HG03196 (cell line): Measurements from ENCODE around the gene ZFHX3.

Experiments used
- ATAC-seq: cut with Tn5 transposase; IDR thresholded peaks from one replicate; pipeline ENCODE4 v1.9.1; 2021; ENCODE audit not compliant: unreplicated experiment

ZFHX3 gene

DNA sequence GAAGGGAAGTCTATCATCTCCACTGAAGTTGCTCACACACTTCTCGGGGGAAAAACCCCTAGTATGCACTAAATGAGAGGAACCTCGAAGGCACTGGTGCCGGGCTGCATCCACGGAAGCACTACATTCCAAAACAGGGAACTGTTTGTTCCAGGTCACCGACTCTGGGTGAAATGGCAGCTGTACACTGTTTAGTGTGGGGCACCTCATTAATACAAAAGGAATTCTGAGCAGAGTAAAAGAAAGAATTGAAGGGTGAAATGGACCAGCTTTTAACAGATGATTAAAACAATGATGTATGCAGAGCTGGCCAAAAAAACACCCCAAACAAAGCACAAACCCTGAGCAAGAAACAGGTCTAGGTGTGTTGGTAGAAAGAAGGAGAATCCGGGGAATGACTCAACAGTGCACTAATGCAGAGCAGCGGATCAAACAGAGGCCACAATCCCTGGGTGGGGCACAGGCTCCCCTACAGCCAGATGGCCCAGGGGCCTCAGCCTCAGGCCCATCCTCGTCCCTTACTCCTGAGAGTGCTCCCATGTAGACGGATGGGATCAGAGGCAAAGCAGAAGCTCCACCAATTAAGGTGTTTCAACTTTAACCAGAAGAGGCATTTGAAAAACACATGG lies 161.5 kb downstream of the ZFHX3 start:
- ATAC-seq: no peak

- ATAC-seq: no peak
Measured at GRCh38 chr16:72884573-72884972, 163.4 kb downstream of the ZFHX3 start.

DNA sequence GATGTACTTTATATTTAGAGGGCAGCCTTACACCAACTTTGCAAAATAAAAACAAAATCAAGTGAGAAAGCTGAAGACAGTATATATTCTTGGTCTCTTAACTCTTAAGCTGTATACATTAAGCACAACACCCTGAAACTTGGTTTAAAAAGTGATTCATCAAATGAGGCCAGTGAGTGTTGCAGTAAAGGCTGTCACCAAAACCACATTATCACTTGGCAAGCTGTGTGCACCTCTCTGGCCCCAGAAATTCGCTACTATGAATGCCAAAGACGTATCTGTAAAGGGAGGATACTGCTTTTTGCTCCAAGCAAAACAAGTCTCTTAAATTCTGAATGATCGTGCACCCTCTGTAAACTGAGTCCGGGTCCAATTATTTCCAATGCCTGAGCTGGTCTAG lies 163.9 kb downstream of the ZFHX3 start:
- no peak for ATAC-seq

GRCh38 chr16:72879846-72880245 lies 168.1 kb downstream of the ZFHX3 start:
- no peak for ATAC-seq

- ATAC-seq: no peak
Measured at GRCh38 chr16:72878301-72879269, 169.3 kb downstream of the ZFHX3 start.

DNA sequence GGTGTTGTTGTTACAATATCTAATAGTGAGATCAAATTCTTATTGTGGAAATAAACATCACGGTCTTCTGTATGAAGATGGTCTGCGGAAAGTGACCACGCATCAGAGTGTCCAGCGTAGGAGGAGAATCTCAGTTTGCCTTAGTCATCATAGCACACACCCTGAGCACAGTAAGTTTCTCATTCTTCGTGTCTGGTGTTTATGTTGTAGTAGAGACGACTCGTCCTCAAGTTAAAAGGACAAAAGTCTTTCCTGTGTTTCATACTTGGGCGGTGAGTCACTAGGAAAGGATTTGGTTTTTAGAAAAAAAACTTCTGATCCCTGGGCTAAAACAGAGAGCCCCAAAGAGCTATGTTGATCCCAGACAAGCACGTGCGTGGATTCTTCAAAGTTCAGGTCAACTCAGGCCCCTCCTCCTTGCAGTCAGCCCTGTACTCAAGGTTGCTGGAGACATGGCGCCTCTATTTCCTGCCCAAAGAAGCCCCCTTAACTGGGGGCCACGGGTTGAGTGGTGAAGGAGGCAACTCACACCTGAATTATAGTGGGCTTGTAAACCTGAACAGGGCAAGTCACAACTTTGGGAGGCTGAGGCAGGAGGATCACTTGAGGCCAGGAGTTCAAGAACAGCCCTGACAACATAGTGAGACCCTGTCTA lies 170.4 kb downstream of the ZFHX3 start:
- no peak for ATAC-seq

DNA sequence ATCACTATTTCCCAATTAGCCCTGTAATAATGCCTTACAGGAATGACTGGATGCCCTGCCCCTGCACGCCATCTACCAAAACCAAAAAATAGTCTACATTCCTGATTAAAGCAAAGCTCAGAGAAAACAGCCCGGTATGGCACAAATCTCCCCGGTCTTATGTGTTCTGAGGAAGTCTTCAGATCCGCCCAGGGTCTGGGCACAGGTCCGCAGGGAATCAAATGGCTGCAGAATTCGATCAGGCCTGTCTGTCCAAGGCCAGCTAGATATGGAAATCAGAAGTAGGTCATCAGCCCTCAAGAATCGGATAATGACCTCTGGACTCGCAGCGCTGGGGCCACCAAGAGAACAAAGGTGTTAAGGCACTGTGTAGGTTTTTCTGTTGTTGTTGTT lies 171.0 kb downstream of the ZFHX3 start:
- ATAC-seq: no peak

DNA sequence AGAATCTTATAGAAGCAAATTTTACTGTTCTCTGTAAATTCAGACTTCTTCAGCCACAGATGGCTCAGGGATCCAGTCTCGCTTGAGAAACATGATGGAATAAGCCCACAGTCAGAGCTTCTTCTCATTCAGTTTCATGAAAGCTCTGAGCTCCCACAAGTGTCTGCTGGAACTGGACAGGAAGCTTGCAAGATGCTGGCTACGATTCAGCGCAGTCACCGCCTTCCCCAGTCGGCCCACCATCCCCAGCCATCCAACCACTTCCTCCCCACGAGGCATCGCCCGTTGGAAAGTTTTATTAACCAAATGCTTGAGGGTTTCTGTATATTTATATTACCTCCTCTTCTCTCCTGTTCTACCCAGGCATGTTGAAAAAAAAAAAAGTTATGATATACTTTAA lies 171.7 kb downstream of the ZFHX3 start:
- no peak for ATAC-seq

- ATAC-seq: no peak
Measured at GRCh38 chr16:72875291-72876031, 172.5 kb downstream of the ZFHX3 start.

GRCh38 chr16:72873853-72874252 lies 174.1 kb downstream of the ZFHX3 start:
- no peak for ATAC-seq

DNA sequence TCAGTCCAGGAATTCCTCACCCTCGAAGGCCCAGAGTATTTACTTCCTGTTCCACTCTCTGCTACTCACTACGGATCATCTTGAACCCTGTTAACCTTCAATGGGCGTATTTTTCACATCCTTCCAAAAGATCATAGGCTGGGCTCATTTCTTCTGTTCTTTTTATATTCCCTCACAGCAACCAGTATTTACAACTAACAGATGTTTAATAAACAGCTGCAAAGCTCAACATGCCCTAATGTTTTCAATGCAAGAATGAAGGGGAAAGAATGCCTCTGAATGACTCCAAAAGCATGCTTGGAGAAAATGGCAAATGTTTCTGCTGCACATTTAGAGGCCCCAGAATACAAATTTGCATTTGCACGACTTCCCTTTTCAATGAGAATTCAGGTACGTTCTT lies 174.9 kb downstream of the ZFHX3 start:
- no peak for ATAC-seq

- ATAC-seq: no peak
Measured at GRCh38 chr16:72865835-72866234, 182.1 kb downstream of the ZFHX3 start.

- ATAC-seq: no peak
Measured at GRCh38 chr16:72865258-72865657, 182.7 kb downstream of the ZFHX3 start.

GRCh38 chr16:72864130-72864833 lies 183.6 kb downstream of the ZFHX3 start:
- no peak for ATAC-seq

- no peak for ATAC-seq
Measured at GRCh38 chr16:72862090-72862489, 185.8 kb downstream of the ZFHX3 start.

DNA sequence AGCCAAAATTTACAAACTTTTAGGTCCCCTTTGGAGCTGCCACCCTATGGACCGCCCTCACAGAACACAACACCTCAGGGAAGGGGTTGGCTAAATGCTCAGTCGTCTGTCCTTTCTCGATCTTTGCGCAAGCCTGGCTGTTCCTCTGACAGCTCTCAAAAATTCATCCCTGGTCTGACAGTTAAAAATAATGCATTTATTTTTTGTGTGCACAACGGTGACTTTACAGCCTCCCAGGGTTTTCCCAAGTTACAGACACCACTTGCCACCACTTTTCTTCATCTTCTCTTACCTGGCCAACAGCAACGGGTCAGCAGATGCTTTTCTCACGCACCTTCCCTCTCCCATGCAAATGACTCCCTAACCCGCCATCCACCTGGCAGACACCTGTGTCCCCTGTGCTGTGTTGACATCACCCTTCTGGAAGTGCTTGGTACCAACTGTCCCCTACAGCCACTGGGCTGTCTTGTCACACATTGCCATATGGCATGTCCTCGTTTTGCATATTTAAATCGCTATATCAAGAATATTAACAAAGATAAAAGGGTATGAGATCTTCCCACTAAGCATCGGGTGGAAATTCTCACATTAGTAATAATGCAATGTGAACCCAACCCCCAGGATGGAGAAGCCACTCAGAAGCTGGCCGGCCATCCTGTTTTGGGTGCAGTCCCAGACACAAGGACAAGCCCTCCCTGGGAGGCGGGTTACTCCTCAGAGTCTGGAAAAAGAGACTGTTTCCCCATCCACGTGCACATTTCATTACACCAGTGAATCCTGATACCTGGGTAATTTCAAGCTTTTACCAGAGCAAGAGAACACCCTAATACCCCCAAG lies 187.0 kb downstream of the ZFHX3 start:
- ATAC-seq: no peak

- ATAC-seq: no peak
Measured at GRCh38 chr16:72859581-72859980, 188.3 kb downstream of the ZFHX3 start.

DNA sequence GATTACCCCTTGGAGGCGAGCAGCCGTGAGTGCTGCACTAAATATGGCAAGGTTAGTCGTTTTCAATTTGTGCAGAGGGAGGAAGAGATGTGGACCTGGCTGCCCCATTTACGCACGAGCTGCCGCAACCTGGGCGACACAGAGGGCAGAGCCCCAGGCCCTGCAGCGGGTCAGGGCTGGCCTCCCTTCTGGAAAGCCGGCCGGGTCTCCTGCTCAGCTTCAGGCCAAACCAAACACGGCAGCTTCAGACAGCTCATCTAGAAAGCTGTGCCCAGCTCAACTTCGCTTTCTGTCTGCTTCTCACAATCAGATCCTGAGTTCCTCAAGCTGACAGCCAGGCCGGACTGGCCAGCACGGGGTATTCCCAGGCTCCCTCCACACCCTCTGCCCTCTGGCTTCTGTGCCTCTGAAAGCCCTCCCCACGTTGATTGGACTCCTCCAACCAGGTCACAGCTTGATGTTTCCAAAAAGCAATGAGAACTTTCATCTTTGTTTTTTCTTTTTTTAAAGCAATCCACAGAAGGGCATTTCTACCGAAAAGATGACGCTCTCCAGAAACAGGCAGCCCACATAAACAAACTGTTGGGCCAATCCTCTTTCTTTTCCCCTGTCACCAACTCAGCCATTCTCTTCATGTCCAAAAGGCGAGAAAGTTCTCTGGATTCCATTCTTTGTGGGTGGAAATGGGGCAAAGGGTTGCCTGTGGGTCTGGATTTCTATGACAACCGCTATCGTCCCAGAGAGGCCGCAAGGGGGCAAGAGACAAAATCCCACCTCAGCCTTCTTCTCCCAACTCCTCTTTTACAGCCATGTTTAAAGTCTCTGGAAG lies 189.0 kb downstream of the ZFHX3 start:
- ATAC-seq: no peak
